GM23338 (cell line): ENCODE results near the gene ZBTB46.

Source experiments
- CREB1 ChIP-seq: fragments of 250-450 bp; sonication (Bioruptor Pico); IDR thresholded peaks from 2 replicates; pipeline ENCODE4 v1.5.0; 2020; ENCODE audit warnings: low read depth, mild to moderate bottlenecking, moderate library complexity
- EZH2 ChIP-seq: fragments of 200-600 bp; sonication (generic); IDR thresholded peaks from one replicate; pipeline ENCODE4 v1.8.0; 2017; ENCODE audit warnings: antibody characterized with exemption, mild to moderate bottlenecking, low read depth; ENCODE audit not compliant: unreplicated experiment
- EZH2phosphoT487 ChIP-seq: fragments of 200-600 bp; sonication (generic); IDR thresholded peaks from one replicate; pipeline ENCODE4 v1.8.1; 2018; ENCODE audit warnings: antibody characterized with exemption; ENCODE audit not compliant: unreplicated experiment
- JUNB ChIP-seq: IDR thresholded peaks from one replicate; pipeline ENCODE4 v1.6.1; 2016; ENCODE audit warnings: antibody characterized with exemption; ENCODE audit not compliant: unreplicated experiment
- NANOG ChIP-seq: IDR thresholded peaks from 2 replicates; pipeline ENCODE4 v1.6.1; 2016; ENCODE audit warnings: antibody characterized with exemption, borderline replicate concordance
- POLR2AphosphoS5 ChIP-seq: IDR thresholded peaks from 2 replicates; pipeline ENCODE4 v1.6.1; 2016; ENCODE audit warnings: antibody characterized with exemption, low read depth
- STAT1 ChIP-seq: IDR thresholded peaks from one replicate; pipeline ENCODE4 v1.6.1; 2016; ENCODE audit warnings: antibody characterized with exemption; ENCODE audit not compliant: unreplicated experiment
- ZNF114 ChIP-seq: fragments of 250-450 bp; sonication (Bioruptor Pico); IDR thresholded peaks from 2 replicates; pipeline ENCODE4 v1.5.0; 2020; ENCODE audit warnings: mild to moderate bottlenecking, moderate library complexity
- ZNF331 ChIP-seq: fragments of 250-450 bp; sonication (Bioruptor Pico); IDR thresholded peaks from 2 replicates; pipeline ENCODE4 v1.5.0; 2020; ENCODE audit warnings: low read depth, mild to moderate bottlenecking, moderate library complexity
- TF ChIP-seq, protein P1 (sequence below), 2 experiments: fragments of 200-600 bp in 1 of 2; sonication (generic) in 1 of 2; conservative IDR thresholded peaks; 2 replicates each; pipeline versions ENCODE4 v1.5.1 to v1.6.1; 2016 to 2017; ENCODE audit warnings: antibody characterized with exemption in 2 of 2, low read depth in 2 of 2, mild to moderate bottlenecking in 2 of 2, moderate library complexity in 1 of 2
- TF ChIP-seq, protein P2 (sequence below): IDR thresholded peaks from one replicate; pipeline ENCODE4 v1.6.1; 2018; ENCODE audit warnings: antibody characterized with exemption; ENCODE audit not compliant: unreplicated experiment
- TF ChIP-seq, protein P3 (sequence below): IDR thresholded peaks from 2 replicates; pipeline ENCODE4 v1.6.1; 2016; ENCODE audit warnings: antibody characterized with exemption
- TF ChIP-seq, protein P4 (sequence below): fragments of 250-450 bp; sonication (Bioruptor Pico); IDR thresholded peaks from 2 replicates; pipeline ENCODE4 v1.5.0; 2020; ENCODE audit warnings: mild to moderate bottlenecking, moderate library complexity

DNA sequence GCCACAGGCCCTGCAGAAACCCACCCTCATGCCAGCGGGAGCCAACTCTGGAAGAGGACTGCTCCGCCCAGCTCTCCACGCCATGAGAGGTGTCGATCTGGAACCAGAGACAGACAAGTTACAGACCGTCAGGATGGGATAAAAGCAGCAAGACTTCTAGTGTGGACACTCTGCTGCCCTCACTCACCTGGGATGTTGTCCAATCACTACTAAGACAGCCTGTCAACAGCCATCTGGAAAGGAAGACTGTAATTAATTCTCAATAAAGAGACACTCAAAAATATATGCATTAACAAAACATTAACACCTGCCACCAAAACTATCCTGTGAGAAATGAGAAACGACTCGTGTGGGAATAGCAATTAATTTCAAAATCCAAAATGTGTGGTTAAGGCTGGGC, 63.2 kb downstream of the ZBTB46 start:
- TF ChIP-seq EZH2phosphoT487 (no peak), ZNF114 (CRISPR knock-in tag) (no peak), EZH2 (no peak), POLR2AphosphoS5 (no peak), JUNB (no peak), STAT1 (no peak), CREB1 (no peak), ZNF331 (CRISPR knock-in tag) (no peak), NANOG (no peak)
- TF ChIP-seq, protein P1, sequence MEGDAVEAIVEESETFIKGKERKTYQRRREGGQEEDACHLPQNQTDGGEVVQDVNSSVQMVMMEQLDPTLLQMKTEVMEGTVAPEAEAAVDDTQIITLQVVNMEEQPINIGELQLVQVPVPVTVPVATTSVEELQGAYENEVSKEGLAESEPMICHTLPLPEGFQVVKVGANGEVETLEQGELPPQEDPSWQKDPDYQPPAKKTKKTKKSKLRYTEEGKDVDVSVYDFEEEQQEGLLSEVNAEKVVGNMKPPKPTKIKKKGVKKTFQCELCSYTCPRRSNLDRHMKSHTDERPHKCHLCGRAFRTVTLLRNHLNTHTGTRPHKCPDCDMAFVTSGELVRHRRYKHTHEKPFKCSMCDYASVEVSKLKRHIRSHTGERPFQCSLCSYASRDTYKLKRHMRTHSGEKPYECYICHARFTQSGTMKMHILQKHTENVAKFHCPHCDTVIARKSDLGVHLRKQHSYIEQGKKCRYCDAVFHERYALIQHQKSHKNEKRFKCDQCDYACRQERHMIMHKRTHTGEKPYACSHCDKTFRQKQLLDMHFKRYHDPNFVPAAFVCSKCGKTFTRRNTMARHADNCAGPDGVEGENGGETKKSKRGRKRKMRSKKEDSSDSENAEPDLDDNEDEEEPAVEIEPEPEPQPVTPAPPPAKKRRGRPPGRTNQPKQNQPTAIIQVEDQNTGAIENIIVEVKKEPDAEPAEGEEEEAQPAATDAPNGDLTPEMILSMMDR (conservative IDR thresholded peaks at IDR 0.05; ENCODE audit: low read depth in 2 of 2) = no peak
- TF ChIP-seq, protein P2, sequence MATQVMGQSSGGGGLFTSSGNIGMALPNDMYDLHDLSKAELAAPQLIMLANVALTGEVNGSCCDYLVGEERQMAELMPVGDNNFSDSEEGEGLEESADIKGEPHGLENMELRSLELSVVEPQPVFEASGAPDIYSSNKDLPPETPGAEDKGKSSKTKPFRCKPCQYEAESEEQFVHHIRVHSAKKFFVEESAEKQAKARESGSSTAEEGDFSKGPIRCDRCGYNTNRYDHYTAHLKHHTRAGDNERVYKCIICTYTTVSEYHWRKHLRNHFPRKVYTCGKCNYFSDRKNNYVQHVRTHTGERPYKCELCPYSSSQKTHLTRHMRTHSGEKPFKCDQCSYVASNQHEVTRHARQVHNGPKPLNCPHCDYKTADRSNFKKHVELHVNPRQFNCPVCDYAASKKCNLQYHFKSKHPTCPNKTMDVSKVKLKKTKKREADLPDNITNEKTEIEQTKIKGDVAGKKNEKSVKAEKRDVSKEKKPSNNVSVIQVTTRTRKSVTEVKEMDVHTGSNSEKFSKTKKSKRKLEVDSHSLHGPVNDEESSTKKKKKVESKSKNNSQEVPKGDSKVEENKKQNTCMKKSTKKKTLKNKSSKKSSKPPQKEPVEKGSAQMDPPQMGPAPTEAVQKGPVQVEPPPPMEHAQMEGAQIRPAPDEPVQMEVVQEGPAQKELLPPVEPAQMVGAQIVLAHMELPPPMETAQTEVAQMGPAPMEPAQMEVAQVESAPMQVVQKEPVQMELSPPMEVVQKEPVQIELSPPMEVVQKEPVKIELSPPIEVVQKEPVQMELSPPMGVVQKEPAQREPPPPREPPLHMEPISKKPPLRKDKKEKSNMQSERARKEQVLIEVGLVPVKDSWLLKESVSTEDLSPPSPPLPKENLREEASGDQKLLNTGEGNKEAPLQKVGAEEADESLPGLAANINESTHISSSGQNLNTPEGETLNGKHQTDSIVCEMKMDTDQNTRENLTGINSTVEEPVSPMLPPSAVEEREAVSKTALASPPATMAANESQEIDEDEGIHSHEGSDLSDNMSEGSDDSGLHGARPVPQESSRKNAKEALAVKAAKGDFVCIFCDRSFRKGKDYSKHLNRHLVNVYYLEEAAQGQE = no peak
- TF ChIP-seq, protein P3, sequence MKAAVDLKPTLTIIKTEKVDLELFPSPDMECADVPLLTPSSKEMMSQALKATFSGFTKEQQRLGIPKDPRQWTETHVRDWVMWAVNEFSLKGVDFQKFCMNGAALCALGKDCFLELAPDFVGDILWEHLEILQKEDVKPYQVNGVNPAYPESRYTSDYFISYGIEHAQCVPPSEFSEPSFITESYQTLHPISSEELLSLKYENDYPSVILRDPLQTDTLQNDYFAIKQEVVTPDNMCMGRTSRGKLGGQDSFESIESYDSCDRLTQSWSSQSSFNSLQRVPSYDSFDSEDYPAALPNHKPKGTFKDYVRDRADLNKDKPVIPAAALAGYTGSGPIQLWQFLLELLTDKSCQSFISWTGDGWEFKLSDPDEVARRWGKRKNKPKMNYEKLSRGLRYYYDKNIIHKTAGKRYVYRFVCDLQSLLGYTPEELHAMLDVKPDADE = no peak
- TF ChIP-seq, protein P4, sequence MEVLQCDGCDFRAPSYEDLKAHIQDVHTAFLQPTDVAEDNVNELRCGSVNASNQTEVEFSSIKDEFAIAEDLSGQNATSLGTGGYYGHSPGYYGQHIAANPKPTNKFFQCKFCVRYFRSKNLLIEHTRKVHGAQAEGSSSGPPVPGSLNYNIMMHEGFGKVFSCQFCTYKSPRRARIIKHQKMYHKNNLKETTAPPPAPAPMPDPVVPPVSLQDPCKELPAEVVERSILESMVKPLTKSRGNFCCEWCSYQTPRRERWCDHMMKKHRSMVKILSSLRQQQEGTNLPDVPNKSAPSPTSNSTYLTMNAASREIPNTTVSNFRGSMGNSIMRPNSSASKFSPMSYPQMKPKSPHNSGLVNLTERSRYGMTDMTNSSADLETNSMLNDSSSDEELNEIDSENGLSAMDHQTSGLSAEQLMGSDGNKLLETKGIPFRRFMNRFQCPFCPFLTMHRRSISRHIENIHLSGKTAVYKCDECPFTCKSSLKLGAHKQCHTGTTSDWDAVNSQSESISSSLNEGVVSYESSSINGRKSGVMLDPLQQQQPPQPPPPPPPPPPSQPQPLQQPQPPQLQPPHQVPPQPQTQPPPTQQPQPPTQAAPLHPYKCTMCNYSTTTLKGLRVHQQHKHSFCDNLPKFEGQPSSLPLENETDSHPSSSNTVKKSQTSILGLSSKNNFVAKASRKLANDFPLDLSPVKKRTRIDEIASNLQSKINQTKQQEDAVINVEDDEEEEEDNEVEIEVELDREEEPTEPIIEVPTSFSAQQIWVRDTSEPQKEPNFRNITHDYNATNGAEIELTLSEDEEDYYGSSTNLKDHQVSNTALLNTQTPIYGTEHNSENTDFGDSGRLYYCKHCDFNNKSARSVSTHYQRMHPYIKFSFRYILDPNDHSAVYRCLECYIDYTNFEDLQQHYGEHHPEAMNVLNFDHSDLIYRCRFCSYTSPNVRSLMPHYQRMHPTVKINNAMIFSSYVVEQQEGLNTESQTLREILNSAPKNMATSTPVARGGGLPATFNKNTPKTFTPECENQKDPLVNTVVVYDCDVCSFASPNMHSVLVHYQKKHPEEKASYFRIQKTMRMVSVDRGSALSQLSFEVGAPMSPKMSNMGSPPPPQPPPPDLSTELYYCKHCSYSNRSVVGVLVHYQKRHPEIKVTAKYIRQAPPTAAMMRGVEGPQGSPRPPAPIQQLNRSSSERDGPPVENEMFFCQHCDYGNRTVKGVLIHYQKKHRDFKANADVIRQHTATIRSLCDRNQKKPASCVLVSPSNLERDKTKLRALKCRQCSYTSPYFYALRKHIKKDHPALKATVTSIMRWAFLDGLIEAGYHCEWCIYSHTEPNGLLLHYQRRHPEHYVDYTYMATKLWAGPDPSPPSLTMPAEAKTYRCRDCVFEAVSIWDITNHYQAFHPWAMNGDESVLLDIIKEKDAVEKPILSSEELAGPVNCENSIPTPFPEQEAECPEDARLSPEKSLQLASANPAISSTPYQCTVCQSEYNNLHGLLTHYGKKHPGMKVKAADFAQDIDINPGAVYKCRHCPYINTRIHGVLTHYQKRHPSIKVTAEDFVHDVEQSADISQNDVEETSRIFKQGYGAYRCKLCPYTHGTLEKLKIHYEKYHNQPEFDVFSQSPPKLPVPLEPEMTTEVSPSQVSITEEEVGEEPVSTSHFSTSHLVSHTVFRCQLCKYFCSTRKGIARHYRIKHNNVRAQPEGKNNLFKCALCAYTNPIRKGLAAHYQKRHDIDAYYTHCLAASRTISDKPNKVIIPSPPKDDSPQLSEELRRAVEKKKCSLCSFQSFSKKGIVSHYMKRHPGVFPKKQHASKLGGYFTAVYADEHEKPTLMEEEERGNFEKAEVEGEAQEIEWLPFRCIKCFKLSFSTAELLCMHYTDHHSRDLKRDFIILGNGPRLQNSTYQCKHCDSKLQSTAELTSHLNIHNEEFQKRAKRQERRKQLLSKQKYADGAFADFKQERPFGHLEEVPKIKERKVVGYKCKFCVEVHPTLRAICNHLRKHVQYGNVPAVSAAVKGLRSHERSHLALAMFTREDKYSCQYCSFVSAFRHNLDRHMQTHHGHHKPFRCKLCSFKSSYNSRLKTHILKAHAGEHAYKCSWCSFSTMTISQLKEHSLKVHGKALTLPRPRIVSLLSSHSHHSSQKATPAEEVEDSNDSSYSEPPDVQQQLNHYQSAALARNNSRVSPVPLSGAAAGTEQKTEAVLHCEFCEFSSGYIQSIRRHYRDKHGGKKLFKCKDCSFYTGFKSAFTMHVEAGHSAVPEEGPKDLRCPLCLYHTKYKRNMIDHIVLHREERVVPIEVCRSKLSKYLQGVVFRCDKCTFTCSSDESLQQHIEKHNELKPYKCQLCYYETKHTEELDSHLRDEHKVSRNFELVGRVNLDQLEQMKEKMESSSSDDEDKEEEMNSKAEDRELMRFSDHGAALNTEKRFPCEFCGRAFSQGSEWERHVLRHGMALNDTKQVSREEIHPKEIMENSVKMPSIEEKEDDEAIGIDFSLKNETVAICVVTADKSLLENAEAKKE (CRISPR knock-in tag) = no peak
